ENCODE results near the gene OR4D1. TPM values are rescaled to one million over a fixed set of nuclear protein-coding genes. Genes with fewer than 3 reads are reported as not detected.
A peak's percentile ranks its signal among the peaks of the same experiment; 100 is the strongest.

The OR4D1 gene
- polyA plus RNA-seq, 4 donors = 0.04 TPM; not detected in 3

DNA sequence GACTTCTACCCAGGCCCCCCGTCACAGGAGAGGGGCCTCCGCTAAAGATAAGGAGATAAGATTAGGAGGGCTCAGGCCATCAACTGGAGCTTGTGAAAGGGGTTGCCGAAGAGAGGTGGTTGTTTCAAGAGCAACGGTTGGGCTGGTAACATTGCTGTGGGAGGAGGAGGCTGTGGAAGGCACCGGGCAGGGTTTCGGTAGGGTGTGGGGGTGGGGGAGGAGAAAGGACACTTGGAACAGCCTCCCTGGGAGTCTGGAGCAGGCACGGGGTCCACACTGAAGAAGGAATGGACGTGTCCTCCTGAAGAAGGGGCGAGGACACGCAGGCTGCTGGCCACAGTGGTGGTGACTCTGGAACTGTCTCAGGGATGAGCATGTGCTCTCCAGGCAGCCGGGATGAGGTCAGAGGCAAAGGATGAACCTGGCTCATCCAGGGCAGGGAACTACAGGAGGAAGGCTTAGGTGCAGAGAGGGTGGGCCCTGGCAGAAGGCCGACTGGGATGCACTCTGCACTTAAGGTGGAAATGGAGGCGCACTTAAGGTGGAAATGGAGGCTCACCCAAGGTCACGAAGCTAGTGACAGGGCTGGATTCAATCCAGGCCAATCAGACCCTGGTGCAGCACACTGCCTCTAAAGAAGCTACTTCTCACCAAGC is 43.2 kb downstream of the OR4D1 start:
- DNase-seq (ENCODE audit: low read depth in 4 of 4, low spot score in 3 of 4) = no peak

GRCh38 chr17:58192612-58193011 is 44.4 kb downstream of the OR4D1 start, which contains the start of gene EPX:
EPX (plus strand) TSS chr17:58192726; CDS start chr17:58192847, 121 bp downstream.
- no peak for DNase-seq (ENCODE audit: low read depth in 4 of 4, low spot score in 3 of 4)

- no peak for DNase-seq (ENCODE audit: low read depth in 4 of 4, low spot score in 3 of 4)
Observed at GRCh38 chr17:58193641-58194255, 45.6 kb downstream of the OR4D1 start.

GRCh38 chr17:58195518-58196123 is 47.4 kb downstream of the OR4D1 start:
- no peak for DNase-seq (ENCODE audit: low read depth in 4 of 4, low spot score in 3 of 4)

- no peak for DNase-seq (ENCODE audit: low read depth in 4 of 4, low spot score in 3 of 4)
Observed at GRCh38 chr17:58196610-58197009, 48.4 kb downstream of the OR4D1 start.

- DNase-seq (ENCODE audit: low read depth in 4 of 4, low spot score in 3 of 4) = peak in 1 of 4 donors; percentile 6
Observed at GRCh38 chr17:58200024-58200633, 51.9 kb downstream of the OR4D1 start.

DNA sequence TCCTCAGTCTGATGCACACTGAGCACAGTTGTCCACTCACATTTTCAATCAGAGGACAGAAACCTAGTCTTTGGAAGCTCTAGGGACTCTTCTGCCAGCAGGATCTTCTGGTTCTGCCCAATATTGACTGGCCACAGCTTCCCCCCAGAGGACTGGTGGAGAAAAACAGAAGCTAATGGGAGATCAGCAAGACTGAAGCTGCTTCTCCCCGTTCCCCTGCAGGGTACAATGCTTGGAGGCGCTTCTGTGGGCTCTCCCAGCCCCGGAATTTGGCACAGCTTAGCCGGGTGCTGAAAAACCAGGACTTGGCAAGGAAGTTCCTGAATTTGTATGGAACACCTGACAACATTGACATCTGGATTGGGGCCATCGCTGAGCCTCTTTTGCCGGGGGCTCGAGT is 54.7 kb downstream of the OR4D1 start:
- DNase-seq (ENCODE audit: low read depth in 4 of 4, low spot score in 3 of 4) = no peak

DNA sequence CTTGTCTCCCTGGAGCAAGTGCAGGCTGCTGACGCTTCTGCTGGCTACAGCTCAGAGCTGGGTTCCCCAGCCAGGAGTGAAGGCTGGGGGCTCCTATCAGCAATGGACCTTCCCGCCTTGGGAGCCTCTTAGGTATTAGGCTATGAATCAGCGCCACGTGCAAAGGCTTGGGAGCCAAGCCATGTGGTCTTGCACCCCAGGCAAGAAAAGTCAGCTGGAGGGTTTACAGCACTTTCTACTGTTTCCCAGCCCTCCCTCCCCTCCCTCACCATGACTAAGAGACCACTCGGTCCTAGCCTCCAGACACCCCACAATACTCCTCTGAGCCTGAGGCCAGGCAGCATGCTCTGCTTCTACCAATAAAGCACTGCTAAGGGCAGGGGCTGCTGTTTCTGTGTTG is 56.6 kb downstream of the OR4D1 start:
- no peak for DNase-seq (ENCODE audit: low read depth in 4 of 4, low spot score in 3 of 4)

- no peak for DNase-seq (ENCODE audit: low read depth in 4 of 4, low spot score in 3 of 4)
Observed at GRCh38 chr17:58205936-58206335, 57.8 kb downstream of the OR4D1 start.

DNA sequence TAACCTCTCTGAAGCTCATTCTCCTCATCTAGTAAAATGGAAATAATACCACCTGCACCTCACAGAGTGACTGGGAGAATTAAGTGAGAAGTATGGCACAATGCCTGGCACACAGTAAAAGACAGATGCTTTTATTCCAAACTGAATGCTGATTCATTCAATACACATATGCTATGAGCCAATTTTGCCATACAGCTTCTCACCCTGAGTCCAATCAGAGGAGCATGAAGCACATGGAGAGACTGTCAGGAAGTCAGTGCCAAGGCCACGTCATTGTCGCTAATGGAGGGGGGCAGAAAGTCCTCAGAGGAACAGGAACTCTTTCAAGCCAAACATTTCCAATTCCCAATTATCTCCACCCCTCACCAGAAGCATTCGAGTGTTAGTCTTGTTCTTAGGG is 59.3 kb downstream of the OR4D1 start:
- DNase-seq (ENCODE audit: low read depth in 4 of 4, low spot score in 3 of 4) = no peak

DNA sequence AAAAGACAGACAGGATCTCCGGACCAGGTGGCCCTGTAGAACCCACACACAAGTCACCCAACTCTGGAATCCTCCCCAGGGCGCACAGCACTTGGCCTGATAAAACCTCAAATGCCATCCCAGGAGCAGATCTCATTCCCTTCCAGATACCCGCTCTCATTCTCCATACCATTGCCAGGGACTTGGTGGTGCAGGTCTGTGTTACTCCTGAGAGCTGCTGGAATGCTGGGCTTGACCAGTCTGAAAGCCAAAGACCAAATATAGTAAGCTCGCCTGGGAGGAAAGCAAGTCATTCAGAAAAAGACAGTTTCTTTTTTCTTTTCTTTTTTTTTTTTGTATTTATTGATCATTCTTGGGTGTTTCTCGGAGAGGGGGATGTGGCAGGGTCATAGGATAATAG is 60.2 kb downstream of the OR4D1 start:
- DNase-seq (ENCODE audit: low read depth in 4 of 4, low spot score in 3 of 4) = no peak

Other genes with a start within 250 kb of the OR4D1 start
- gene CUEDC1, start 193.0 kb upstream of the OR4D1 start, polyA plus RNA-seq (ENCODE audit: insufficient read length in 4 of 4) = 10 to 100 TPM; 44.5 to 74.3 (median 50.4) TPM
- gene VEZF1, start 160.1 kb upstream of the OR4D1 start, polyA plus RNA-seq (ENCODE audit: insufficient read length in 4 of 4) = 100 to 1,000 TPM in 3 of 4 donors, 10 to 100 TPM in 1; 98.0 to 120 (median 106) TPM
- gene SRSF1, start 141.1 kb upstream of the OR4D1 start, polyA plus RNA-seq (ENCODE audit: insufficient read length in 4 of 4) = 100 to 1,000 TPM; 252 to 383 (median 352) TPM
- gene DYNLL2, start 65.0 kb upstream of the OR4D1 start, polyA plus RNA-seq (ENCODE audit: insufficient read length in 4 of 4) = 10 to 100 TPM; 58.6 to 85.3 (median 76.1) TPM
- gene OR4D2, start 18.6 kb downstream of the OR4D1 start, polyA plus RNA-seq (ENCODE audit: insufficient read length in 4 of 4) = not detected
- 1 to 10 TPM in 1 of 4 donors, under 1 TPM in 3; 0.37 to 1.8 (median 0.59) TPM for gene EPX, start 44.3 kb downstream of the OR4D1 start, polyA plus RNA-seq (ENCODE audit: insufficient read length in 4 of 4)
- 10 to 100 TPM; 27.7 to 56.0 (median 43.1) TPM for gene MKS1, start 70.9 kb downstream of the OR4D1 start, polyA plus RNA-seq (ENCODE audit: insufficient read length in 4 of 4)
- under 1 TPM in 3 of 4 donors, not detected in 1; 0.06 to 0.29 (median 0.26) TPM for gene LPO, start 90.2 kb downstream of the OR4D1 start, polyA plus RNA-seq (ENCODE audit: insufficient read length in 4 of 4)
- gene MPO, start 132.6 kb downstream of the OR4D1 start, polyA plus RNA-seq (ENCODE audit: insufficient read length in 4 of 4) = 1 to 10 TPM; 1.6 to 7.6 (median 4.0) TPM
- 10 to 100 TPM; 26.9 to 76.5 (median 43.0) TPM for gene TSPOAP1, start 180.4 kb downstream of the OR4D1 start, polyA plus RNA-seq (ENCODE audit: insufficient read length in 4 of 4)
- gene SUPT4H1, start 203.8 kb downstream of the OR4D1 start, polyA plus RNA-seq (ENCODE audit: insufficient read length in 4 of 4) = 100 to 1,000 TPM; 105 to 152 (median 127) TPM

Data from left renal pelvis (tissue), 4 donors.